Vagina (tissue), 2 donors: Measurements from ENCODE around the gene DDX20.

Source experiments
- POLR2A ChIP-seq, 2 donors: fragments of 450-650 bp; IDR thresholded peaks; one replicate each; pipeline ENCODE4 v1.6.1; 2017; ENCODE audit warnings: antibody characterized with exemption in 2 of 2, mild to moderate bottlenecking in 2 of 2, moderate library complexity in 2 of 2
- POLR2AphosphoS5 ChIP-seq, 2 donors: sonication (generic); formaldehyde crosslinking; IDR thresholded peaks; one replicate each; pipeline ENCODE4 v1.9.0; 2017; ENCODE audit warnings: antibody characterized with exemption in 2 of 2, mild to moderate bottlenecking in 2 of 2, low read depth in 1 of 2; ENCODE audit not compliant: insufficient read depth in 1 of 2
- TF ChIP-seq, protein P1 (sequence below), 3 experiments: fragments of 450-650 bp in 2 of 3; fragments of 200-600 bp in 1 of 3; sonication (generic) in 1 of 3; IDR thresholded peaks; one replicate each; pipeline ENCODE4 v1.5.1; 2017 to 2019; ENCODE audit warnings: antibody characterized with exemption in 3 of 3, mild to moderate bottlenecking in 2 of 3, moderate library complexity in 2 of 3

DNA sequence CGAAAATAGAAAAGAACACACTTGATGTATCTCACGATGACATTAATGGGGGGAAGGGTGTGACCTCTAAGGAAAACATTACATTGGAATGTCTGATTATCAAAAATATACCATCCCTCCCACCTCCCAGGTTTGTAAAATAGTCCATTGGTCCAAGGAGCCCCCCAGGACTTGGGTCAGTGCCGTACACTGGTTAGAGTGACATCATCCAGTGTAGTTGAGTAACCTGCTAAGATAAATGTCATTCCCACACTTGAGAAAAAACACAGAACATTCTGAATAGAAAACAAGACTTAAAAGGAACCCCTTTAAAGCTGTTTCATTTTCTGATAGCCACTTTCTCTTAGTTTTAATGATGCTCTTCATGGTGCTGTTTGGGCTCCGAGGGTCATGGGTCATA lies 15.2 kb downstream of the DDX20 start:
- TF ChIP-seq POLR2AphosphoS5 (IDR thresholded peaks at IDR 0.05; ENCODE audit: insufficient read depth in 1 of 2, low read depth in 1 of 2) (no peak), POLR2A (IDR thresholded peaks at IDR 0.05) (no peak)
- TF ChIP-seq, protein P1, sequence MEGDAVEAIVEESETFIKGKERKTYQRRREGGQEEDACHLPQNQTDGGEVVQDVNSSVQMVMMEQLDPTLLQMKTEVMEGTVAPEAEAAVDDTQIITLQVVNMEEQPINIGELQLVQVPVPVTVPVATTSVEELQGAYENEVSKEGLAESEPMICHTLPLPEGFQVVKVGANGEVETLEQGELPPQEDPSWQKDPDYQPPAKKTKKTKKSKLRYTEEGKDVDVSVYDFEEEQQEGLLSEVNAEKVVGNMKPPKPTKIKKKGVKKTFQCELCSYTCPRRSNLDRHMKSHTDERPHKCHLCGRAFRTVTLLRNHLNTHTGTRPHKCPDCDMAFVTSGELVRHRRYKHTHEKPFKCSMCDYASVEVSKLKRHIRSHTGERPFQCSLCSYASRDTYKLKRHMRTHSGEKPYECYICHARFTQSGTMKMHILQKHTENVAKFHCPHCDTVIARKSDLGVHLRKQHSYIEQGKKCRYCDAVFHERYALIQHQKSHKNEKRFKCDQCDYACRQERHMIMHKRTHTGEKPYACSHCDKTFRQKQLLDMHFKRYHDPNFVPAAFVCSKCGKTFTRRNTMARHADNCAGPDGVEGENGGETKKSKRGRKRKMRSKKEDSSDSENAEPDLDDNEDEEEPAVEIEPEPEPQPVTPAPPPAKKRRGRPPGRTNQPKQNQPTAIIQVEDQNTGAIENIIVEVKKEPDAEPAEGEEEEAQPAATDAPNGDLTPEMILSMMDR (IDR thresholded peaks at IDR 0.05), result no peak
